B cell (primary cell): ENCODE data around the gene USP44. TPM values are rescaled to one million over a fixed set of nuclear protein-coding genes. Genes with fewer than 3 reads are reported as not detected.

ENCODE experiments used
- ATAC-seq: fragments of 200-7000 bp; cut with Tn5 transposase; one replicate; pipeline ENCODE4 v1.10.0; 2021; ENCODE audit warnings: low read depth, mild to moderate bottlenecking, moderate number of reproducible peaks, moderate library complexity
- CTCF ChIA-PET: fragments of 350-600 bp; sonication (Branson Sonifier 250); formaldehyde crosslinking; loops from one replicate; lab custom pipeline; 2021; ENCODE audit warnings: antibody characterized with exemption, inconsistent platforms; lab: Charles Lee
- POLR2A ChIA-PET: fragments of 350-600 bp; sonication (Branson Sonifier 250); formaldehyde crosslinking; loops from one replicate; lab custom pipeline; 2021; ENCODE audit warnings: antibody characterized with exemption; lab: Charles Lee
- DNase-seq: peaks from one replicate; pipeline ENCODE4 v3.0.0; 2013
- H2AFZ ChIP-seq: 2 replicates; pipeline ENCODE4 v1.6.1; 2012; ENCODE audit warnings: mild to moderate bottlenecking, low read depth, low read length; ENCODE audit not compliant: insufficient read depth, poor library complexity, severe bottlenecking
- H3K27ac ChIP-seq, 2 donors: 1 replicate in 1 of 2; 2 replicates in 1 of 2; pipeline ENCODE4 v1.5.1; 2012 to 2013; ENCODE audit warnings: low read length in 2 of 2, mild to moderate bottlenecking in 2 of 2, moderate library complexity in 1 of 2
- H3K27me3 ChIP-seq, 4 experiments: fragments of 200-600 bp in 1 of 4; sonication (generic) in 1 of 4; replicated peaks in 1 of 4; 1 replicate in 2 of 4; 2 replicates in 2 of 4; pipeline versions ENCODE4 v1.6.1 to v1.7.0; 2013 to 2016; ENCODE audit warnings: low read length in 3 of 4, mild to moderate bottlenecking in 2 of 4, mixed read lengths in 1 of 4, moderate library complexity in 1 of 4; ENCODE audit not compliant: insufficient read depth in 4 of 4, control insufficient read depth in 3 of 4; ENCODE audit errors: control extremely low read depth in 1 of 4
- H3K36me3 ChIP-seq, 2 experiments: replicated peaks in 1 of 2; 1 replicate in 1 of 2; 2 replicates in 1 of 2; pipeline versions ENCODE4 v1.6.1 to v1.7.1; 2013; ENCODE audit warnings: low read length in 1 of 2; ENCODE audit not compliant: insufficient read depth in 2 of 2, control insufficient read depth in 1 of 2; ENCODE audit errors: control extremely low read depth in 1 of 2, extremely low read depth in 1 of 2
- H3K4me1 ChIP-seq, 2 donors: fragments of 200-600 bp in 1 of 2; sonication (generic) in 1 of 2; 1 replicate in 1 of 2; 2 replicates in 1 of 2; pipeline versions ENCODE4 v1.5.1 to v1.6.1; 2013 to 2017; ENCODE audit warnings: low read length in 2 of 2; ENCODE audit not compliant: control insufficient read depth in 2 of 2, insufficient read depth in 2 of 2
- H3K4me2 ChIP-seq: replicated peaks from 2 replicates; pipeline ENCODE3; 2012; ENCODE audit warnings: mild to moderate bottlenecking, low read depth, low read length; ENCODE audit not compliant: poor library complexity, severe bottlenecking
- H3K4me3 ChIP-seq, 5 experiments: fragments of 200-600 bp in 1 of 5; sonication (generic) in 1 of 5; 1 replicate in 3 of 5; 2 replicates in 2 of 5; pipeline versions ENCODE4 v1.5.1 to v1.7.0; 2011 to 2016; ENCODE audit warnings: low read length in 4 of 5, mild to moderate bottlenecking in 4 of 5, low read depth in 2 of 5, control low read depth in 1 of 5, moderate library complexity in 1 of 5; ENCODE audit not compliant: insufficient read depth in 1 of 5; ENCODE audit errors: control extremely low read depth in 1 of 5, extremely low read depth in 1 of 5
- H3K79me2 ChIP-seq: fragments of 200-600 bp; sonication (generic); one replicate; pipeline ENCODE4 v1.6.0; 2016; ENCODE audit warnings: low read length; ENCODE audit not compliant: control insufficient read depth, insufficient read depth
- H3K9ac ChIP-seq: fragments of 200-600 bp; sonication (generic); 2 replicates; pipeline ENCODE4 v1.6.1; 2017; ENCODE audit warnings: mild to moderate bottlenecking, low read length, moderate library complexity
- H3K9me3 ChIP-seq, 3 donors: one replicate each; pipeline versions ENCODE4 v1.6.1 to v1.7.1; 2013; ENCODE audit warnings: low read length in 2 of 3; ENCODE audit not compliant: control insufficient read depth in 2 of 3, insufficient read depth in 1 of 3; ENCODE audit errors: control extremely low read depth in 1 of 3
- H4K20me1 ChIP-seq: 2 replicates; pipeline ENCODE4 v1.6.0; 2012; ENCODE audit warnings: mild to moderate bottlenecking, low read length; ENCODE audit not compliant: insufficient read depth, control insufficient read depth, poor library complexity, severe bottlenecking
- H3K27ac Mint-ChIP-seq: one replicate; pipeline ENCODE4 v1.8.0; 2021; ENCODE audit warnings: mixed read lengths
- H3K27me3 Mint-ChIP-seq: one replicate; pipeline ENCODE4 v1.8.0; 2021; ENCODE audit warnings: mixed read lengths
- H3K4me1 Mint-ChIP-seq: one replicate; pipeline ENCODE4 v1.8.0; 2021; ENCODE audit warnings: mixed read lengths
- H3K4me3 Mint-ChIP-seq: one replicate; pipeline ENCODE4 v1.8.0; 2021; ENCODE audit warnings: mixed read lengths
- H3K9me3 Mint-ChIP-seq: one replicate; pipeline ENCODE4 v1.8.0; 2022; ENCODE audit warnings: mixed read lengths; ENCODE audit not compliant: insufficient read depth
- CTCF ChIP-seq: fragments of 200-600 bp; IDR thresholded peaks from one replicate; pipeline ENCODE4 v1.8.0; 2022; ENCODE audit warnings: antibody characterized with exemption, mild to moderate bottlenecking
- EZH2 ChIP-seq: IDR thresholded peaks from 2 replicates; pipeline ENCODE4 v1.6.1; 2012; ENCODE audit warnings: borderline replicate concordance, low read depth, mild to moderate bottlenecking, moderate library complexity, low read length; ENCODE audit not compliant: insufficient read depth, poor library complexity, severe bottlenecking
- WGBS: methylation state at CpG from one replicate; pipeline ENCODE4 v1.1.5; 2013; ENCODE audit warnings: missing lambda C conversion rate; ENCODE audit not compliant: insufficient coverage; 5-methylcytosine and 5-hydroxymethylcytosine counted together
- intact Hi-C: fragments of 100-400 bp; cut with micrococcal nuclease; formaldehyde crosslinking; loops from one replicate; pipeline ENCODE4 v1.10.0; 2022
- polyA plus RNA-seq: library from polyadenylated mRNA; depleted of rRNA; stranded (reverse); fragments of >200 nt; gene quantifications from 2 replicates; pipeline ENCODE4 v1.2.3, GENCODE V29; 2012
- total RNA-seq, 2 donors: library from RNA; stranded (reverse); fragments of 120-200 nt in 1 of 2; gene quantifications; 1 replicate in 1 of 2; 2 replicates in 1 of 2; pipeline versions ENCODE4 v1.2.3 to v1.2.4, GENCODE V29; 2013 to 2022

USP44 gene
- total and polyA plus RNA-seq, 2 donors (not counting 1 experiment from before 2014, with no cell fraction given) = 2.5 to 7.1 TPM

GRCh38 chr12:95513599-95513998 is 37.7 kb downstream of the USP44 start:
- intact Hi-C loops = no loop called here
- Histone ChIP-seq H3K4me3 (no peak overlapping the region), H3K9ac (no peak overlapping the region), H3K79me2 (no peaks in the 10 kb centered on the region), H3K27ac (no peak overlapping the region), H3K4me1 (no peaks in the 10 kb centered on the region), H2AFZ (no peak overlapping the region), H3K9me3 (no peaks in the 10 kb centered on the region), H3K4me2 (no peak overlapping the region), H3K36me3 (peaks cover 18 to 44% of the 10 kb centered on the region in 2 experiments), H3K27me3 (no peaks in the 10 kb centered on the region), H4K20me1 (no peaks in the 10 kb centered on the region)
- ATAC-seq (no peak), DNase-seq (no peak)
- POLR2A ChIA-PET = no interaction called here
- TF ChIP-seq CTCF = no peak
- no peak for TF ChIP-seq EZH2
- no peak overlapping the region for H3K27ac Mint-ChIP-seq
- CTCF ChIA-PET = no interaction called here
- H3K9me3 Mint-ChIP-seq = no peaks in the 10 kb centered on the region
- no peak overlapping the region for H3K4me3 Mint-ChIP-seq
- no peaks in the 10 kb centered on the region for H3K27me3 Mint-ChIP-seq
- no CpG with 5 or more reads among the region's 5 CpGs for WGBS
- no peaks in the 10 kb centered on the region for H3K4me1 Mint-ChIP-seq

DNA sequence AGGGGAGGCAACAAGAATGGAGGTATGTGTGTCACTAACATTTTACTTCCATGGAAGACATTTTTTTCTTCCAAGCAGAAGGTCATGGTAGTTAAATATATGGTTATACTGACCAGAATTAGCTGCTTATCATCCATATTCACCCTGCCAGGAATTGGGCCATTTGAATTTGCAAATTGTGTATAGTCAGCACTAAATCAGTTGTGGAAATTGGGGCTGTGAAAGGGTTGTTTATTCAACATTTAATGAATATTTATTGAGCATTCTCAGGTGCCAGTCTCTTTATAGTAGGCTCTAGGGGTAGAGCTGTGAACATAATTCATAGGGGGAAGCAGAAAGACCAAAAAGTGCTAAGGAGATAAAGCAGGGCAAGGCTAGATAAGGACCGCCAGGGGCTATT is 39.3 kb downstream of the USP44 start:
- peaks cover 18 to 57% of the 10 kb centered on the region in 2 experiments for H3K36me3 ChIP-seq
- no peak for DNase-seq
- intact Hi-C loops = no loop called here

More for the DNA sequence above, 39.3 kb downstream of the USP44 start:
- H3K4me1 ChIP-seq = no peaks in the 10 kb centered on the region
- no peaks in the 10 kb centered on the region for H3K27me3 ChIP-seq
- H3K4me2 ChIP-seq = no peak overlapping the region
- Mint-ChIP-seq H3K27me3 (no peaks in the 10 kb centered on the region), H3K9me3 (no peaks in the 10 kb centered on the region), H3K27ac (no peak overlapping the region), H3K4me1 (no peaks in the 10 kb centered on the region), H3K4me3 (no peak overlapping the region)
- 100% methylated on average over 1 of the region's 1 CpG for WGBS
- TF ChIP-seq EZH2 (no peak), CTCF (no peak)
- H3K79me2 ChIP-seq = no peaks in the 10 kb centered on the region
- H3K4me3 ChIP-seq = no peak overlapping the region
- H3K27ac ChIP-seq = no peak overlapping the region
- no peak overlapping the region for H2AFZ ChIP-seq
- CTCF ChIA-PET = no interaction called here
- ATAC-seq = no peak
- no peaks in the 10 kb centered on the region for H3K9me3 ChIP-seq
- no peak overlapping the region for H3K9ac ChIP-seq
- no peaks in the 10 kb centered on the region for H4K20me1 ChIP-seq
- POLR2A ChIA-PET = no interaction called here
